ENCODE results near the gene RAI14. TPM values are rescaled to one million over a fixed set of nuclear protein-coding genes. Genes with fewer than 3 reads are reported as not detected.

The RAI14 gene
- total and polyA plus RNA-seq, 4 donors, result 19.4 to 214 (median 73.1) TPM

DNA sequence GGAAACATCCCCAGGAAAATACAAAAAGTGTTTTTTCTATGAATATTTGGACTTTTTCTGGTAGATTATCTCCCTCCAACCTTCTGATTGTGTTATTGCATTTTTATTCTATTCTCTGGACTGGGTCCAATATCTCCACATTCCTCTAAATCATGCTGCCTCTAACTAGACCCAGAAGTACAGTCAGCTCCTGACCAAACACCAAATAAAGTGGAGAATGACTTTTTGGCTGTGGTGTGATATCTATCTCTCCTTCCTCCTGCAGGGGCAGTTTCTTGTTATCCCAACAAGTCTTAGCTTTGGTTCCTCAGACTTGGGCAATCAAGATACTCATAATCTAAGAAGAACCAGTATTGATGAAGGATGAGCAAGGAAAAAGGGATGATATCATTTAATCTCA, 3.2 kb upstream of the RAI14 start:
- intact Hi-C loops (cut with DNase I), result loop anchor here in 1 of 2 donors (5.0 to 10.0 kb wide), 3 partner anchors 41 to 242 kb away; no protein-coding TSS in a partner anchor
- ATAC-seq (ENCODE audit: low FRiP score) (no peak), DNase-seq (no peak)
- Histone ChIP-seq H3K4me3 (ENCODE audit: low read length in 2 of 2) (no peak overlapping the region), H3K36me3 (ENCODE audit: control insufficient read depth in 1 of 2, insufficient read depth in 2 of 2, low read length in 1 of 2) (no peaks in the 10 kb centered on the region), H3K4me1 (ENCODE audit: control insufficient read depth in 1 of 2, insufficient read depth in 2 of 2, low read length in 2 of 2) (no peaks in the 10 kb centered on the region), H3K9me3 (ENCODE audit: control insufficient read depth, low read length) (no peaks in the 10 kb centered on the region), H3K27ac (ENCODE audit: low read depth in 1 of 2, low read length in 2 of 2) (peak overlapping the region in 1 of 2 donors; percentile 32), H3K27me3 (ENCODE audit: control insufficient read depth in 1 of 2, insufficient read depth in 2 of 2, low read length in 1 of 2) (no peaks in the 10 kb centered on the region)

DNA sequence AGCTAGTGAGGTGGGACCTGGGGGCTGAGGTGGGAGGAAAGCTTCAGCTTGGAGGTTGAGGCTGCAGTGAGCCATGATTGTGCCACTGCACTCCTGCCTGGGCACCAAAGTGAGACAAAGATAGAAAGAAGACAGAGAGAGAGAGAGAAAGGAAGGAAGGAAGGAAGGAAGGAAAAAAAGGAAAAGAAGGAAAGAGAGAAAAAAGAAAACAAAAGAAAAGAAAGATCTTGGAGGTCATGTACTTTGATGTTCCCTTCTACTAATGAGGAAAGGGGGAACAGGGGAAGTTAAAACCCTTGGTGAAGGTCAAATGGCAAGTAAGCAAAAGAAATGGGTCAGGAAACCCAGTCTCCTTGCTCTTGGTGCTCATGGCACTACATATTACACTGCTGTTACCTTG, 2.4 kb upstream of the RAI14 start:
- H3K27me3 ChIP-seq (ENCODE audit: control insufficient read depth in 1 of 2, insufficient read depth in 2 of 2, low read length in 1 of 2), result no peaks in the 10 kb centered on the region
- no peaks in the 10 kb centered on the region for H3K4me1 ChIP-seq (ENCODE audit: control insufficient read depth in 1 of 2, insufficient read depth in 2 of 2, low read length in 2 of 2)
- H3K4me3 ChIP-seq (ENCODE audit: low read length in 2 of 2), result no peak overlapping the region
- no peak for ATAC-seq (ENCODE audit: low FRiP score)
- H3K27ac ChIP-seq (ENCODE audit: low read depth in 1 of 2, low read length in 2 of 2), result no peak overlapping the region
- intact Hi-C loops (cut with DNase I), result loop anchor here in 1 of 2 donors (5.0 to 10.0 kb wide), 3 partner anchors 41 to 241 kb away; no protein-coding TSS in a partner anchor
- no peaks in the 10 kb centered on the region for H3K36me3 ChIP-seq (ENCODE audit: control insufficient read depth in 1 of 2, insufficient read depth in 2 of 2, low read length in 1 of 2)
- DNase-seq, result no peak
- no peaks in the 10 kb centered on the region for H3K9me3 ChIP-seq (ENCODE audit: control insufficient read depth, low read length)

DNA sequence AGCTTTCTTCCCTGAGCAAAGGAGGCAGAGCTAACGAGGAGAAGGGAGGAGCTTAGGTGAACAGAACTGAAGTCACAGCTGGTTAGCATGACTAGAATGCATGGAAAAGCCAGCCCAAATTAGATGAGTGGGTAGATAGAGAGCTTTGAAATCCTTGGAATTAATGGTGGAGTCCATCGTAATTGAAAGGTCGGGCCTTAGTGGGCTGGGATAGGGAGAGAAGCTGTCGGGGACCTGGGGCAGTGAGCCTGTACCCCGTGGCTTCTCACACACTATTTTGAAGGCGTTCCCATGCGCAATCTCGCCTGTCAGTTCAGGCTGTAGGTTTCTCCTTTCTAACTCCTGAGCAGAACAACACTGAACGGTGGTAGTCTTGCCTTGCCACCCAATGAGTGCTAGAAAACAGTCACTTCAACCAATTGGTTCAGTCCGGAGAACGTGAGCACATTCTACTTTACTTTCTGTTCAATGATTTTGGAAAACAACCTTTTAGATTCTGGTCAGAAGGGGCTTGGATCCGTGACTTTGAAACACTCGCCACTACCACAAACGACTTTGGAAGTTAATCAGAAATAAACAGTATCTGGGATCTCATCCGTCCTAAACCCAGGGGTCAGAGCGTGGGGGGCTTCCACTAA, 655 bp upstream of the RAI14 start:
- ATAC-seq (ENCODE audit: low FRiP score), result peak; percentile 72
- intact Hi-C loops (cut with DNase I), result loop anchor here (5.0 to 10.0 kb wide), 7 partner anchors 37 to 242 kb away; partner anchors contain the start of gene TTC23L (in 1 of the 2)
- no peaks in the 10 kb centered on the region for H3K9me3 ChIP-seq (ENCODE audit: control insufficient read depth, low read length)
- peak overlapping the region; percentile 45 to 71 for H3K27ac ChIP-seq (ENCODE audit: low read depth in 1 of 2, low read length in 2 of 2)
- 1% methylated on average over 16 of the region's 16 CpGs for WGBS, 2 donors
- no peaks in the 10 kb centered on the region for H3K4me1 ChIP-seq (ENCODE audit: control insufficient read depth in 1 of 2, insufficient read depth in 2 of 2, low read length in 2 of 2)
- DNase-seq, result no peak
- peak overlapping the region; percentile 59 to 98 for H3K4me3 ChIP-seq (ENCODE audit: low read length in 2 of 2)
- no peaks in the 10 kb centered on the region for H3K27me3 ChIP-seq (ENCODE audit: control insufficient read depth in 1 of 2, insufficient read depth in 2 of 2, low read length in 1 of 2)
- no peaks in the 10 kb centered on the region for H3K36me3 ChIP-seq (ENCODE audit: control insufficient read depth in 1 of 2, insufficient read depth in 2 of 2, low read length in 1 of 2)

DNA sequence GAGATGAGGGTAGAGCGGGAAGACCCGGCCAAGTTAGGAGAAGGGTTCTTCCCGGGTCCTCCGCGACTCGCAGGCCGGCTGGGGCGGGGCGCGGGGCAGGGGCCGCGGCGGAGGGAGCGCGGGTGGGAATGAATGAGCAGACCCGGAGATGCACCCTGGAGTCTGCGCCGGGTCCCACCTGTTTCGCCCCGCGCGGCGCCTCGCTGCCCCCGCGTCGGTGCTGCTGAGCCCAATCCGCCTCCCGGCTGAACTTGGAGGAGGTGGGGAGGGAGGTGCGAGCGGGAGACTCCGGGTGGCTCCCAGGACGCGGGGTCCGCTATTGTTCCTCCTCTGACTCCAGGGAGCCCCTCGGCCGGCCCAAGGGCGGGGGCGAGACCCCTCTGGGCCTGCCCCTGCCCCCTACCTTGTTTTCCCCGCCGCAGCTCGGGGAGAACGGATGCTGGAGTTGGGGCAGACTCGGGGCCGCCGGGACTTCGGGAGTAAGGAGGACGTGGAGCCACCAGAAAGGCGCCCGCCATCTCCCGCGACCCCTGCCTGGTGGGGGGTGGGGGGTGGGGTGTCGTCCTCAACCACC, 659 bp downstream of the RAI14 start:
- Histone ChIP-seq H3K27ac (ENCODE audit: low read depth in 1 of 2, low read length in 2 of 2) (peak overlapping the region; percentile 81 to 97), H3K27me3 (ENCODE audit: control insufficient read depth in 1 of 2, insufficient read depth in 2 of 2, low read length in 1 of 2) (no peaks in the 10 kb centered on the region), H3K9me3 (ENCODE audit: control insufficient read depth, low read length) (no peaks in the 10 kb centered on the region), H3K4me3 (ENCODE audit: low read length in 2 of 2) (peak overlapping the region; percentile 93 to 98), H3K36me3 (ENCODE audit: control insufficient read depth in 1 of 2, insufficient read depth in 2 of 2, low read length in 1 of 2) (no peaks in the 10 kb centered on the region), H3K4me1 (ENCODE audit: control insufficient read depth in 1 of 2, insufficient read depth in 2 of 2, low read length in 2 of 2) (no peaks in the 10 kb centered on the region)
- intact Hi-C loops (cut with DNase I), result loop anchor here (1.0 to 10.0 kb wide), 9 partner anchors 36 to 241 kb away; partner anchors contain the start of gene TTC23L (in 1 of the 2)
- ATAC-seq (ENCODE audit: low FRiP score) (peak; percentile 38), DNase-seq (peak in 1 of 2 donors; percentile 83)
- 0 to 1% methylated on average over 44 to 53 of the region's 53 CpGs for WGBS, 2 donors

DNA sequence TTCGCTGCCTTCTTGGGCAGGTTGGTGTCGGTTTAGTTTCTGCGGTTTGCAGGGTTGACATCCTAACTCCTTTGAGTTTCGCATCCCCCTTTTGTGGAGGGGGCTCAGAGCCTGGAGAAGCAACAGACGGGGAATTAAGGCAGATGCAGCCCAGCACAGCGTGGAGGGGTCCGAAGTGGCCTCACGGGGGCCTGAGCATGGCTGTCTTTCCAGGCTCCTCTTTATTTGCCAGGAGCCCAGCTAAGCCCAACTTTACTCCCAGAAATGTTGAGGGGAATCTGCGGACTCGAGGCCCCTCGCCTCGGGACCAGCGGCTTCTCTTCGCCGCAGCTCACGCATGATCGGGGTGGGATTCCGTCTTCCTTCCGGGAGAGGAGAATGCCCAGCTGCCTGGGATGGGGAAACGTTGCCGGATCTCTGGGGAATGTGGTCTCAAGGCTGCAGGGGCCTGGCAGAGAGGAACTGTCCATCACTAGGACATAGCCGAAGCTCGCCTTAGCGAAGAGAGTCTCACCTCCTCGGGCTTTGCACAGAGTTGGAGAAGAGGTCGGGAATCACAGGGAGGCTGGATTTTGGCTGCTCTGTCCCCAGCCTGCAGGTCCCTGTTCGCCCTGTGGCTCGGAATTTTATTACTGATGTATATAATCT, 1.3 kb downstream of the RAI14 start:
- Histone ChIP-seq H3K27me3 (ENCODE audit: control insufficient read depth in 1 of 2, insufficient read depth in 2 of 2, low read length in 1 of 2) (no peaks in the 10 kb centered on the region), H3K9me3 (ENCODE audit: control insufficient read depth, low read length) (no peaks in the 10 kb centered on the region), H3K36me3 (ENCODE audit: control insufficient read depth in 1 of 2, insufficient read depth in 2 of 2, low read length in 1 of 2) (no peaks in the 10 kb centered on the region), H3K27ac (ENCODE audit: low read depth in 1 of 2, low read length in 2 of 2) (peak overlapping the region in 1 of 2 donors; percentile 81), H3K4me1 (ENCODE audit: control insufficient read depth in 1 of 2, insufficient read depth in 2 of 2, low read length in 2 of 2) (no peaks in the 10 kb centered on the region), H3K4me3 (ENCODE audit: low read length in 2 of 2) (peak overlapping the region; percentile 93 to 98)
- intact Hi-C loops (cut with DNase I), result loop anchor here (1.0 to 10.0 kb wide), 9 partner anchors 35 to 240 kb away; partner anchors contain the start of gene TTC23L (in 1 of the 2)
- peak in 1 of 2 donors; percentile 51 for DNase-seq
- 0 to 1% methylated on average over 28 of the region's 28 CpGs for WGBS, 2 donors
- ATAC-seq (ENCODE audit: low FRiP score), result peak; percentile 21

DNA sequence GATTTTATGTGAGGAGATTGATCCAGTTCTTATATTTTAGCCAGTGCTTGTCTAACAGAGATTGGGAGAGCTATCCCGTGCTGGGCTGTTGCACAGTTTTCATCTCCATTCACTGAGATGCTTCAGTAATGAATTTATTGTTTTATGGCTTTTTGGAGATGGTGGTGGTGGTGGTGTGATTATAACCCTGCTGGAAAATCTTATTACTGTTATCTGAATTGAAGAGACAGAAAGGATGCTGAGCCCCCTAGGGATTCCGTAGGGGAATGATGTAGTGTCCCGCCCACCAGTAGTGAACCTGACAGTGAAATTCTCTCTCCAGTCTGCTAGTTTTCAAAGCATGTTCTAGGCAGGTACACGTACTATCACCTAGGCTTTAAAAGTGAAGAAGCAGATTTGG, 1.9 kb downstream of the RAI14 start:
- 9 to 12% methylated on average over 4 of the region's 4 CpGs for WGBS, 2 donors
- Histone ChIP-seq H3K36me3 (ENCODE audit: control insufficient read depth in 1 of 2, insufficient read depth in 2 of 2, low read length in 1 of 2) (no peaks in the 10 kb centered on the region), H3K4me3 (ENCODE audit: low read length in 2 of 2) (peak overlapping the region; percentile 93 to 98), H3K4me1 (ENCODE audit: control insufficient read depth in 1 of 2, insufficient read depth in 2 of 2, low read length in 2 of 2) (no peaks in the 10 kb centered on the region), H3K27me3 (ENCODE audit: control insufficient read depth in 1 of 2, insufficient read depth in 2 of 2, low read length in 1 of 2) (no peaks in the 10 kb centered on the region), H3K27ac (ENCODE audit: low read depth in 1 of 2, low read length in 2 of 2) (no peak overlapping the region), H3K9me3 (ENCODE audit: control insufficient read depth, low read length) (no peaks in the 10 kb centered on the region)
- ATAC-seq (ENCODE audit: low FRiP score), result no peak
- intact Hi-C loops (cut with DNase I), result loop anchor here (1.0 to 10.0 kb wide), 9 partner anchors 34 to 239 kb away; partner anchors contain the start of gene TTC23L (in 1 of the 2)
- DNase-seq, result no peak

DNA sequence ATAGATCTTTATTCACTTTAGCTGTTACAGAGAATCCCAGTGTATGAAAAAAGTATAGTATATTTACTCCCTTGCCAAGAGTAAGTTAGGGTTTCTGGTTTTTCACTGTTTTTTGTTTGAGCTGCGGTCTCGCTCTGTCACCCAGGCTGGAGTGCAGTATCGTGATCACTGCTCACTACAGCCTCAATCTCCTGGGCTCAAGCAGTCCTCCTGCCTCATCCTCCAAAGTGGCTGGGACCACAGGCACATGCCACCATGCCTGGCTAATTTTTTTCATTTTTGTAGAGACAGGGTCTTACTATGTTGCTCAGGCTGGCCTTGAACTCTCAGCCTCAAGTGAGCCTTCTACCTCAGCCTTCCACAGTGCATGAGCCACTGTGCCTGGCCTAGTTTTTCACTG, 3.0 kb downstream of the RAI14 start:
- H3K27me3 ChIP-seq (ENCODE audit: control insufficient read depth in 1 of 2, insufficient read depth in 2 of 2, low read length in 1 of 2), result no peaks in the 10 kb centered on the region
- DNase-seq (no peak), ATAC-seq (ENCODE audit: low FRiP score) (no peak)
- intact Hi-C loops (cut with DNase I), result loop anchor here (5.0 to 10.0 kb wide), 7 partner anchors 33 to 238 kb away; partner anchors contain the start of gene TTC23L (in 1 of the 2)
- H3K9me3 ChIP-seq (ENCODE audit: control insufficient read depth, low read length), result no peaks in the 10 kb centered on the region
- H3K4me1 ChIP-seq (ENCODE audit: control insufficient read depth in 1 of 2, insufficient read depth in 2 of 2, low read length in 2 of 2), result no peaks in the 10 kb centered on the region
- H3K36me3 ChIP-seq (ENCODE audit: control insufficient read depth in 1 of 2, insufficient read depth in 2 of 2, low read length in 1 of 2), result no peaks in the 10 kb centered on the region
- H3K27ac ChIP-seq (ENCODE audit: low read depth in 1 of 2, low read length in 2 of 2), result no peak overlapping the region
- 80 to 91% methylated on average over 3 of the region's 3 CpGs for WGBS, 2 donors
- no peak overlapping the region for H3K4me3 ChIP-seq (ENCODE audit: low read length in 2 of 2)

DNA sequence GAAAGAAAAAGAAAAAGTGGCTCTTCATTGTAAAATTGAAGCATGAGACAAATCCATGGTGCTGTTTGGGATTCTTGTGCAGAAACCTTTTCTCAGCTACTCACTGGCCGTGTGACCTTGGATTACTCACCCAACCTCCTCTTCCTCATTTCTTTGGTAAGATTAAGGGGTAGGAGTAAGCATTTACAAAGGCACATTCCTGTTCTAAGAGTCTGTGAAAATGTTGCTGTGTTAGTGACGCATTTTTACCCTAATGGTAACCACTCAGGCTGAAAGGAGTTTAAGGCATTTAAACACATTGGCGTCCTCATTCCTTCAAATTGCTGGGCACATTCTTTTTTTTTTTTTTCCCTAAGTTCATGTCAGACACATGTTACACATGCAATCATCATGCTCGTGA, 4.3 kb downstream of the RAI14 start:
- H3K9me3 ChIP-seq (ENCODE audit: control insufficient read depth, low read length), result no peaks in the 10 kb centered on the region
- peak overlapping the region in 1 of 2 donors; percentile 28 for H3K27ac ChIP-seq (ENCODE audit: low read depth in 1 of 2, low read length in 2 of 2)
- intact Hi-C loops (cut with DNase I), result no loop called here
- no peaks in the 10 kb centered on the region for H3K36me3 ChIP-seq (ENCODE audit: control insufficient read depth in 1 of 2, insufficient read depth in 2 of 2, low read length in 1 of 2)
- H3K4me1 ChIP-seq (ENCODE audit: control insufficient read depth in 1 of 2, insufficient read depth in 2 of 2, low read length in 2 of 2), result no peaks in the 10 kb centered on the region
- H3K4me3 ChIP-seq (ENCODE audit: low read length in 2 of 2), result no peak overlapping the region
- DNase-seq, result no peak
- ATAC-seq (ENCODE audit: low FRiP score), result no peak
- WGBS, 2 donors, result 64 to 67% methylated on average over 4 of the region's 4 CpGs
- no peaks in the 10 kb centered on the region for H3K27me3 ChIP-seq (ENCODE audit: control insufficient read depth in 1 of 2, insufficient read depth in 2 of 2, low read length in 1 of 2)
